H9 (cell line): Measurements from ENCODE around the gene SRSF7. TPM values are rescaled to one million over a fixed set of nuclear protein-coding genes. Genes with fewer than 3 reads are reported as not detected.

Experiments
- DNase-seq: peaks from one replicate; pipeline ENCODE4 v3.0.0-alpha.2; 2017
- H2AFZ ChIP-seq: one replicate; pipeline ENCODE4 v1.6.1; 2013; ENCODE audit warnings: mild to moderate bottlenecking, low read length, control low read depth, moderate library complexity
- H2AK5ac ChIP-seq: 2 replicates; pipeline ENCODE4 v1.6.1; 2013; ENCODE audit warnings: low read length, control low read depth, mixed read lengths; ENCODE audit not compliant: insufficient read length
- H2BK120ac ChIP-seq: one replicate; pipeline ENCODE4 v1.6.1; 2013; ENCODE audit warnings: low read depth, mild to moderate bottlenecking, low read length, control low read depth, inconsistent platforms; ENCODE audit not compliant: poor library complexity, severe bottlenecking
- H2BK12ac ChIP-seq: 2 replicates; pipeline ENCODE4 v1.6.1; 2013; ENCODE audit warnings: low read length, control low read depth, mixed read lengths, low read depth; ENCODE audit not compliant: insufficient read length
- H2BK15ac ChIP-seq: 2 replicates; pipeline ENCODE4 v1.6.1; 2013; ENCODE audit warnings: low read depth, low read length, control low read depth
- H2BK20ac ChIP-seq: one replicate; pipeline ENCODE4 v1.6.1; 2013; ENCODE audit warnings: low read depth, mild to moderate bottlenecking, low read length, control low read depth, inconsistent platforms; ENCODE audit not compliant: poor library complexity, severe bottlenecking
- H2BK5ac ChIP-seq: 2 replicates; pipeline ENCODE4 v1.6.1; 2013; ENCODE audit warnings: low read length, control low read depth, mixed read lengths; ENCODE audit not compliant: insufficient read length
- H3K14ac ChIP-seq: 2 replicates; pipeline ENCODE4 v1.6.1; 2013; ENCODE audit warnings: low read length, control low read depth; ENCODE audit not compliant: insufficient read depth
- H3K18ac ChIP-seq: 2 replicates; pipeline ENCODE4 v1.6.1; 2013; ENCODE audit warnings: low read depth, mild to moderate bottlenecking, mixed read lengths, low read length, control low read depth; ENCODE audit not compliant: insufficient read length
- H3K23ac ChIP-seq: 2 replicates; pipeline ENCODE4 v1.6.1; 2013; ENCODE audit warnings: low read length, control low read depth, mixed read lengths, low read depth; ENCODE audit not compliant: insufficient read length
- H3K23me2 ChIP-seq: 2 replicates; pipeline ENCODE4 v1.6.1; 2013; ENCODE audit warnings: low read depth, mild to moderate bottlenecking, mixed read lengths, low read length, control low read depth; ENCODE audit not compliant: insufficient read length, poor library complexity, severe bottlenecking
- H3K27ac ChIP-seq: 2 replicates; pipeline ENCODE4 v1.5.1; 2013; ENCODE audit warnings: low read length, control low read depth, mixed read lengths, low read depth; ENCODE audit not compliant: insufficient read length
- H3K27me3 ChIP-seq: 2 replicates; pipeline ENCODE4 v1.6.1; 2013; ENCODE audit warnings: low read length, control low read depth, inconsistent platforms; ENCODE audit not compliant: insufficient read depth
- H3K4ac ChIP-seq: 2 replicates; pipeline ENCODE4 v1.6.1; 2013; ENCODE audit warnings: low read depth, mild to moderate bottlenecking, control low read depth, inconsistent platforms, low read length, moderate library complexity
- H3K4me1 ChIP-seq: 2 replicates; pipeline ENCODE4 v1.6.1; 2013; ENCODE audit warnings: low read length, control low read depth, inconsistent platforms; ENCODE audit not compliant: insufficient read depth
- H3K4me2 ChIP-seq: 2 replicates; pipeline ENCODE4 v1.6.1; 2013; ENCODE audit warnings: low read length, control low read depth, mixed read lengths; ENCODE audit not compliant: insufficient read length, insufficient read depth
- H3K56ac ChIP-seq: 2 replicates; pipeline ENCODE4 v1.6.1; 2013; ENCODE audit warnings: low read depth, mild to moderate bottlenecking, mixed read lengths, low read length, control low read depth; ENCODE audit not compliant: insufficient read length
- H3K79me1 ChIP-seq: 2 replicates; pipeline ENCODE4 v1.6.1; 2013; ENCODE audit warnings: low read depth, mild to moderate bottlenecking, moderate library complexity, low read length, control low read depth, inconsistent platforms; ENCODE audit not compliant: insufficient read depth, poor library complexity, severe bottlenecking
- H3K79me2 ChIP-seq: 2 replicates; pipeline ENCODE4 v1.6.1; 2013; ENCODE audit warnings: low read length, control low read depth, inconsistent platforms; ENCODE audit not compliant: insufficient read depth
- H3K9ac ChIP-seq: 2 replicates; pipeline ENCODE4 v1.6.1; 2013; ENCODE audit warnings: low read length, control low read depth, mixed read lengths; ENCODE audit not compliant: insufficient read length; ENCODE audit errors: extremely low read depth
- H3K9me3 ChIP-seq: one replicate; pipeline ENCODE4 v1.6.1; 2013; ENCODE audit warnings: low read depth, low read length, inconsistent platforms; ENCODE audit not compliant: control insufficient read depth
- H3T11ph ChIP-seq: one replicate; pipeline ENCODE4 v1.6.1; 2013; ENCODE audit warnings: mild to moderate bottlenecking, low read length, control low read depth, inconsistent platforms
- H4K20me1 ChIP-seq: one replicate; pipeline ENCODE4 v1.6.1; 2013; ENCODE audit not compliant: control insufficient read depth, insufficient read length, insufficient read depth
- H4K5ac ChIP-seq: 2 replicates; pipeline ENCODE4 v1.6.1; 2013; ENCODE audit warnings: low read depth, mild to moderate bottlenecking, mixed read lengths, low read length, control low read depth; ENCODE audit not compliant: insufficient read length
- H4K8ac ChIP-seq: replicated peaks from 2 replicates; pipeline ENCODE4 v1.6.1; 2013; ENCODE audit warnings: low read length, control low read depth, mixed read lengths, low read depth; ENCODE audit not compliant: insufficient read length
- H4K91ac ChIP-seq: 2 replicates; pipeline ENCODE4 v1.6.1; 2013; ENCODE audit warnings: low read depth, mild to moderate bottlenecking, moderate library complexity, mixed read lengths, low read length, control low read depth; ENCODE audit not compliant: insufficient read length
- H3K27ac Mint-ChIP-seq, 3 experiments: 2 replicates in 2 of 3; 3 replicates in 1 of 3; pipeline ENCODE4 v1.8.0; 2020 to 2021; ENCODE audit warnings: mixed read lengths in 3 of 3, mild to moderate bottlenecking in 1 of 3, moderate library complexity in 1 of 3
- H3K27me3 Mint-ChIP-seq: 2 replicates; pipeline ENCODE4 v1.8.0; 2021; ENCODE audit warnings: low read depth, mild to moderate bottlenecking, moderate library complexity, mixed read lengths
- H3K36me3 Mint-ChIP-seq, 3 experiments: 2 replicates in 2 of 3; 3 replicates in 1 of 3; pipeline ENCODE4 v1.8.0; 2020 to 2021; ENCODE audit warnings: low read depth in 3 of 3, mixed read lengths in 3 of 3; ENCODE audit not compliant: insufficient read depth in 1 of 3
- H3K4me1 Mint-ChIP-seq, 2 experiments: 2 replicates each; pipeline ENCODE4 v1.8.0; 2020; ENCODE audit warnings: mixed read lengths in 2 of 2
- H3K4me3 Mint-ChIP-seq, 2 experiments: 2 replicates in 1 of 2; 3 replicates in 1 of 2; pipeline ENCODE4 v1.8.0; 2020 to 2021; ENCODE audit warnings: mild to moderate bottlenecking in 2 of 2, mixed read lengths in 2 of 2, moderate library complexity in 1 of 2
- H3K9me3 Mint-ChIP-seq, 2 experiments: 2 replicates in 1 of 2; 3 replicates in 1 of 2; pipeline ENCODE4 v1.8.0; 2020; ENCODE audit warnings: mild to moderate bottlenecking in 2 of 2, mixed read lengths in 2 of 2, moderate library complexity in 1 of 2
- CTCF ChIP-seq: fragments of 200-600 bp; sonication (generic); conservative IDR thresholded peaks from 3 replicates; pipeline ENCODE4 v1.8.0; 2021; ENCODE audit warnings: antibody characterized with exemption, mild to moderate bottlenecking
- WGBS: extraction: QIAGEN DNeasy Blood & Tissue Kit; methylation state at CpG from one replicate; pipeline ENCODE4 v1.1.7; 2013; ENCODE audit warnings: missing lambda C conversion rate, low lambda C conversion rate, mixed read lengths; ENCODE audit not compliant: insufficient read length; ENCODE audit errors: extremely low coverage; 5-methylcytosine and 5-hydroxymethylcytosine counted together
- total RNA-seq: library from RNA; stranded (reverse); gene quantifications from 2 replicates; pipeline ENCODE4 v1.2.1, GENCODE V29; 2021

Gene SRSF7
- total RNA-seq, 1 experiment from 2014 or later: 576 TPM

- Histone ChIP-seq H3K4me2 (no peak overlapping the region), H3K14ac (no peak overlapping the region), H3K9me3 (no peaks in the 10 kb centered on the region), H3K27ac (no peak overlapping the region), H2AK5ac (no peak overlapping the region), H3K79me1 (no peaks in the 10 kb centered on the region), H3K4ac (no peak overlapping the region), H2BK15ac (no peak overlapping the region), H3K18ac (no peak overlapping the region), H3K79me2 (no peaks in the 10 kb centered on the region), H2BK120ac (no peak overlapping the region), H3T11ph (no peak overlapping the region), H3K4me1 (no peaks in the 10 kb centered on the region), H3K9ac (no peak overlapping the region), H4K8ac (no peak overlapping the region), H3K23ac (no peak overlapping the region), H4K5ac (no peak overlapping the region), H4K91ac (no peak overlapping the region), H2BK5ac (no peak overlapping the region), H3K27me3 (no peaks in the 10 kb centered on the region), H2AFZ (no peak overlapping the region), H3K56ac (no peak overlapping the region), H3K23me2 (no peaks in the 10 kb centered on the region), H2BK20ac (no peak overlapping the region), H4K20me1 (no peaks in the 10 kb centered on the region), H2BK12ac (no peak overlapping the region)
- Mint-ChIP-seq H3K36me3 (peaks cover 0 to 10% (median 4%) of the 10 kb centered on the region in 3 experiments; a peak in 3 of 7 replicates), H3K9me3 (no peaks in the 10 kb centered on the region), H3K27me3 (no peaks in the 10 kb centered on the region), H3K4me3 (no peak overlapping the region), H3K4me1 (no peaks in the 10 kb centered on the region), H3K27ac (peak overlapping the region in 1 of 3 experiments; percentile 77; a peak in 2 of 7 replicates)
- no CpG with 5 or more reads among the region's 7 CpGs for WGBS
- TF ChIP-seq CTCF: no peak
- no peak for DNase-seq
Observed at GRCh38 chr2:38794235-38794946, 43.2 kb upstream of the SRSF7 start.
